Measurements from ENCODE around the gene CRYBA4.

Gene CRYBA4

DNA sequence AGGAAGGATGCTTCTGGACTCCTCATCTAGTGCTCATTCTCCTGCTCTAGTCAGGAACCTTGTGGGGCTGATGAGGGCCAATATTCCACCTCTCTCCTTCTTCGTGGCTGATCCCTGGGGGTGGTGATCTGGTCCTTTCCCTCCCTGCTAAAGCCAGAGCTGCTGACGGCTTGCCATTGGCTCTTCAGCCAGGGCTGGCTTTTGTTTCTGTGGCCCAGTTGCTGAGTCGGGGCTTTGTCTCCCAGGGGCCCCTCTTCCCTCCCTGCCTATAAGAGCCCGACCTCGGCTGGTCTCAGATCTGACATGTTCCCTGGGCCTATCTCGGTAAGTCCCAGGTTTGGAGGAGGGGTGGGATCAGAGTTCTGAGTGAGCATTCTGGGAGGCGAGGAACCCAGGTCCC lies at the start of gene CRYBA4:
Gene CRYBA4 (plus strand): TSS at position 301 of the 400 bp plus-strand sequence. CDS start 634 bp downstream, outside the sequence.
- DNase-seq (ENCODE audit: low read depth, low spot score) = no peak
- TF ChIP-seq FOXP2 (optimal IDR thresholded peaks at IDR 0.05; ENCODE audit: control extremely low read depth, extremely low read length, insufficient read depth) = no peak
- no peak for TF ChIP-seq POLR2AphosphoS5 (IDR thresholded peaks at IDR 0.05; ENCODE audit: borderline replicate concordance, low read depth, low read length)
- no peak for TF ChIP-seq EZH2 (IDR thresholded peaks at IDR 0.05)
- no peaks in the 10 kb centered on the region for H3K36me3 ChIP-seq (ENCODE audit: insufficient read depth, low read length)
- H3K9ac ChIP-seq (ENCODE audit: insufficient read length) = no peak within 1 kb of the TSS
- no peak within 1 kb of the TSS for H3K27ac ChIP-seq
- no peaks in the 10 kb centered on the region for H3K9me3 ChIP-seq (ENCODE audit: low read depth, low read length)
- no peak within 1 kb of the TSS for H3K4me3 ChIP-seq

DNA sequence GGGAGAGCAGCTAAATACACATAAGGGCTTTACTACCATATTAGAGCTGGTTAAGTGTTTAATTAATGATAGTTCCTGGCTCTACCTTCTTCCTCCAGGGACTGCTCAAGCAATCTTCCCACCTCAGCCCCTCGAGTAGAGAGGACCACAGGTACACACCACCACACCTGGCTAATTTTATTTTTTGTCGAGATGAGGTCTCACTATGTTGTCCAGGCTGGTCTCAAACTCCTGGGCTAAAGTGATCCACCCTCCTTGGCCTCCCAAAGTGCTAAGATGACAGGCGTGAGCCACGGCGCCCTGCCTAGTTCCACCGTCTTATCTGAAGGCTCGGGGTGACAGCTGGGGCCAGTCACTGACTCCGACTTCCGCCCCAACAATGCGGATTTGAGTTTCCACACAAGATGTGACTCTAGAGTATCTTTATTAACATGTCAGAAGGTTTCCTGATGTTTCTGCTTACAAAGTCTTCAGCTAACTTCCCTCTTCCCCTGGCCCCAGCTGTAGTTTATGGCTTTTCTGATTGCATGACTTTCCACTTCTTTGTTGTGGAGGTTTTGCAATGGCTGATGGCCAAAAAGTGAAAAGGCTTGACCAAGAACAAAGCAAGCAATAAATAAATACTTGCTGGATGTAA lies 48.6 kb upstream of the CRYBA4 start:
- Histone ChIP-seq H3K27ac (no peak overlapping the region), H3K36me3 (ENCODE audit: insufficient read depth, low read length) (no peaks in the 10 kb centered on the region), H3K9ac (ENCODE audit: insufficient read length) (no peak overlapping the region), H3K4me3 (no peak overlapping the region), H3K9me3 (ENCODE audit: low read depth, low read length) (no peaks in the 10 kb centered on the region)
- DNase-seq (ENCODE audit: low read depth, low spot score) = no peak
- no peak for TF ChIP-seq POLR2AphosphoS5 (IDR thresholded peaks at IDR 0.05; ENCODE audit: borderline replicate concordance, low read depth, low read length)
- TF ChIP-seq FOXP2 (optimal IDR thresholded peaks at IDR 0.05; ENCODE audit: control extremely low read depth, extremely low read length, insufficient read depth) = no peak
- TF ChIP-seq EZH2 (IDR thresholded peaks at IDR 0.05) = no peak

DNA sequence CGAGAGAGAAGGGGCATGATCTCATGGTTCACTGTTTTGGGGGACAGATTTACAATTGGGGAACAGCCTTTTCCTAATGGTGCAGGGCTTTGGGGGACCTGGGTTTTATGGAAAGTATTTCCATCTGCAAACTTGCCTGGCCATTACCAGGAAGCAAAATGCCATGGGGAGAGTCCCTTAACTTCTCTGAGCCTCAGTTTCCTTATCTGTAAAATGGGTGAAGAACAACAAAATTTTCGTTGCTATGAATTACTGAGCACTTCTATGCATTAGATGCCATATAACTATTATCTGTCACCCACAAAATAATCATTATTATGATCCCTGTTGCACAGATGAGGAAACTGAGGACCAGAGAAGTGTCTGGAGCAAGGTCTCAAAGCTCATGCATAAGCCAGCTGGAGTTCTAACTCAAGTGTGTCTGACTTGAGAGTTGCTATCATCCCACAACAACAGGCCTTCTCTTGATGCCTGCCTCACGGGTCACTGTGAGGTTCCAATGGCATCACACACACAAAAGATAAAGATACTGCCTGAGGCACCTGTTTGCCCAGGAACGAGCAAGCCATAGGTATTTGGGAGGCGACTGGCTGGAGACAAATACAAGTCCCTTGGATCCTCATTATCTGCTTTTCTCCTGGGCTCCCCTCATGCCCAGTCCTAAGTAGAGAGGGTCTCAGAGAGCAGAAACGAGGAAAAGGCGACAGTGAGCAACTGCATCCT lies 47.6 kb upstream of the CRYBA4 start:
- DNase-seq (ENCODE audit: low read depth, low spot score) = no peak
- TF ChIP-seq FOXP2 (optimal IDR thresholded peaks at IDR 0.05; ENCODE audit: control extremely low read depth, extremely low read length, insufficient read depth) (no peak), EZH2 (IDR thresholded peaks at IDR 0.05) (no peak)
- Histone ChIP-seq H3K4me3 (no peak overlapping the region), H3K9me3 (ENCODE audit: low read depth, low read length) (no peaks in the 10 kb centered on the region), H3K9ac (ENCODE audit: insufficient read length) (no peak overlapping the region), H3K36me3 (ENCODE audit: insufficient read depth, low read length) (no peaks in the 10 kb centered on the region), H3K27ac (no peak overlapping the region)

DNA sequence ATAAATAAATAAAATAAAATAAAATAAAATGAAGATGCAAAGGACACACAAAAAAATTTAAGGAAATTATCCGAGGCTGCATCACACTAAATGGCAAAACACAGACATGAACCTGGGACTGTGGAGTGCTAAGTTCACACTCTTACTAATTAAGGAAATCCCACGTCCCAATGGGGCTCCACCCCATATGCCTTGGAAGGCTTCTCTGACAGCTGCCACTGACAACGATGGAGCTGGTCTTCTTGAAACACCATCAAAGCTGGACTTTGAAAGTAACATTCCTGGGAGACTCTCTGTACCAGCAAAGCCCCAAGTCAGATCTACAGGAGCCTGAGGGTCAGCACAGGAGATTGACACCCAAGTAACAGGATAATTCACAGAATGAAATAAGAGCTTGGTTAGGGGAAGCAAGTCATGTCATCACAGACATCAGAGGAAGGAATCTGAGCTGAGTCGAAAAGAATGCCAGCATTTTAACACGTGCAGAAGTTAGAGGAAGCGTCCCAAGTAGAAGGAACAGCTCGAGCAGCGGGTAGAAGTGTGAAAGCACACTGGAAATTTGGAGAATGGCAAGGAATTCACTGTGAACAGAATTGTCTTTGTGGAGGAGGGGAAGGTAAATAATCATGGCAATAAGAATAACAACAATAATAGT lies 45.6 kb upstream of the CRYBA4 start:
- H3K4me3 ChIP-seq = no peak overlapping the region
- TF ChIP-seq FOXP2 (optimal IDR thresholded peaks at IDR 0.05; ENCODE audit: control extremely low read depth, extremely low read length, insufficient read depth) (no peak), EZH2 (IDR thresholded peaks at IDR 0.05) (no peak)
- H3K9ac ChIP-seq (ENCODE audit: insufficient read length) = no peak overlapping the region
- no peak overlapping the region for H3K27ac ChIP-seq
- H3K36me3 ChIP-seq (ENCODE audit: insufficient read depth, low read length) = no peaks in the 10 kb centered on the region
- H3K9me3 ChIP-seq (ENCODE audit: low read depth, low read length) = no peaks in the 10 kb centered on the region
- DNase-seq (ENCODE audit: low read depth, low spot score) = no peak

DNA sequence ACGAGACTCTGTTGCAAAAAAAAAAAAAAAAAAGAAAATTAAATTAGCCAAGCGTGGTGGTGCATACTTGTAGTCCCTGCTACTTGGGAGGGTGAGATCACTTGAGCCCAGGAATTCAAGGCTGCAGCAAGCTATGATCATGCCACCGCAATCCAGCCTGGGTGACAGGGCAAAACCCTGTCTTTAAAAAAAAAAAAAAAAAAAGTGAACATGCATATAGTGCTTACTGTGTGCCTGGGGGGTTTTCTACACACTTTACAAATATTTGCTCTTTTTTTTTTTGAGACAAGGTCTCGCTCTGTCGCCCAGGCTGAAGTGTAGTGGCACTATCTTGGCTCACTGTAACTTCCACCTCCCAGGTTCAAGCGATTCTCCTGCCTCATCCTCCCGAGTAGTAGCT lies 44.7 kb upstream of the CRYBA4 start:
- Histone ChIP-seq H3K27ac (no peak overlapping the region), H3K9me3 (ENCODE audit: low read depth, low read length) (no peaks in the 10 kb centered on the region), H3K36me3 (ENCODE audit: insufficient read depth, low read length) (no peaks in the 10 kb centered on the region), H3K4me3 (no peak overlapping the region), H3K9ac (ENCODE audit: insufficient read length) (no peak overlapping the region)
- TF ChIP-seq EZH2 (IDR thresholded peaks at IDR 0.05) (no peak), POLR2AphosphoS5 (IDR thresholded peaks at IDR 0.05; ENCODE audit: borderline replicate concordance, low read depth, low read length) (no peak), FOXP2 (optimal IDR thresholded peaks at IDR 0.05; ENCODE audit: control extremely low read depth, extremely low read length, insufficient read depth) (no peak)
- DNase-seq (ENCODE audit: low read depth, low spot score) = no peak

DNA sequence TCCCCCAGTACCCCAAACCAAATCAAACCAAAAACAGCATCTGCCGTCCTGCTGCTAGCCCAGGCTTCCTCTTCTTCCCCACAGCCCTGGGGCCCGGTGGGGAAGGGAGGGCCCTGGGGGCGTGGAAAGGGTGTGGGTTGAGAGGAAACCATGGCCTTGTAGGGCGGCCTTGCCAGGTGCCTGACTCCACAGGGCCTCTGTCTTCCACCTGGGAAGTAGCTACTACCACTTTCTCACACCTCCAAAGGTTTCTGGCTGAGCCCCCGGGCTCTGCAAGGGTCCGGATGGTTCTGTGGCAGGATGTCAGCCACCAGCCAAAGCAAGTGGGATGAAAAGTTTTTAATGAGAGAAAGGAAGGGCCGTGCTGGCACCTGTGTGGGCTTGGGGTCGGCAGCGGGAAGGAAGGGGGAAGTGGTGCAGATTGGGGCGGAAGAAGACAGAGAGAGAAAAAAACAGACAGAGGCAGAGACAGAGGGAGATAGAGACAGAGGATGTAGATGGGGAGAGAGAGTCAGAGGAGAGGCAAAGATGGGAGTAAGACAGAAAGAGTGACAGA lies 42.4 kb upstream of the CRYBA4 start:
- no peak overlapping the region for H3K27ac ChIP-seq
- H3K9ac ChIP-seq (ENCODE audit: insufficient read length) = no peak overlapping the region
- no peaks in the 10 kb centered on the region for H3K36me3 ChIP-seq (ENCODE audit: insufficient read depth, low read length)
- DNase-seq (ENCODE audit: low read depth, low spot score) = no peak
- no peaks in the 10 kb centered on the region for H3K9me3 ChIP-seq (ENCODE audit: low read depth, low read length)
- no peak overlapping the region for H3K4me3 ChIP-seq
- no peak for TF ChIP-seq FOXP2 (optimal IDR thresholded peaks at IDR 0.05; ENCODE audit: control extremely low read depth, extremely low read length, insufficient read depth)
- no peak for TF ChIP-seq POLR2AphosphoS5 (IDR thresholded peaks at IDR 0.05; ENCODE audit: borderline replicate concordance, low read depth, low read length)
- TF ChIP-seq EZH2 (IDR thresholded peaks at IDR 0.05) = no peak

DNA sequence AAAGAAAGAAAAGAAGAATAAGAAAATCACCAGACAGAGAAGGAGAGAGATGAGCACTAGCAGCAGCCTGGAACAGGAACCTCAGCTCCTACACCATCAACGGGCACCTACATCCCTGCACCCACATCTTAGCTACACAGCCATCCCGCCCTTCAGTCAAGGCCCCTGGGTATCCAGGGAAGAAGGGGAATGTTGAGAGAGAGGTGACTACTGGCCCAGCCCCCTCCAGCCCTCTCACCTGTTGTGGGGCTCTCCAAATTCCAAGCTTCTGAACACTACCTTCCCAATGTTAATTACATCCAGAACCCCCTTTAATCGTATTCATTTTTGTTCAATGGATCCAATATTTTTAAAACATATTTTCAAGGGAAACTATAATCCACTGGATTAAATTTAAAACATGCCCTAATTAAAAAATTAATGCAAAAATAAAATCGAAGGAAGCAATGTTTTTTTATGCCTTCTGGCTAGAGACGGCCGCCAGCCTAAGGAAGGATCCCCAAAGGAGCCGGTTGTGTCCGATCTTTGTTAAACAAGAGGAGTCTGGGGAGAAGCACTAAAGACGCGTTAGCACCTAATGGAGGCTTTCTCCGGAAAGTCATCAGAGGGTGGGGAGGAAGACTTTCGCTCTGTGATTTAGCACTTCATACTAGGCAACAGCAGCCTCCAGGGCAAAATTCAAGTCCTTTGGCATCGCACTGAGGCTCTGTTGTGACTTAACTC lies 41.4 kb upstream of the CRYBA4 start:
- no peaks in the 10 kb centered on the region for H3K9me3 ChIP-seq (ENCODE audit: low read depth, low read length)
- TF ChIP-seq EZH2 (IDR thresholded peaks at IDR 0.05) (no peak), POLR2AphosphoS5 (IDR thresholded peaks at IDR 0.05; ENCODE audit: borderline replicate concordance, low read depth, low read length) (no peak), FOXP2 (optimal IDR thresholded peaks at IDR 0.05; ENCODE audit: control extremely low read depth, extremely low read length, insufficient read depth) (no peak)
- H3K36me3 ChIP-seq (ENCODE audit: insufficient read depth, low read length) = no peaks in the 10 kb centered on the region
- no peak overlapping the region for H3K9ac ChIP-seq (ENCODE audit: insufficient read length)
- DNase-seq (ENCODE audit: low read depth, low spot score) = no peak
- no peak overlapping the region for H3K27ac ChIP-seq
- H3K4me3 ChIP-seq = no peak overlapping the region

DNA sequence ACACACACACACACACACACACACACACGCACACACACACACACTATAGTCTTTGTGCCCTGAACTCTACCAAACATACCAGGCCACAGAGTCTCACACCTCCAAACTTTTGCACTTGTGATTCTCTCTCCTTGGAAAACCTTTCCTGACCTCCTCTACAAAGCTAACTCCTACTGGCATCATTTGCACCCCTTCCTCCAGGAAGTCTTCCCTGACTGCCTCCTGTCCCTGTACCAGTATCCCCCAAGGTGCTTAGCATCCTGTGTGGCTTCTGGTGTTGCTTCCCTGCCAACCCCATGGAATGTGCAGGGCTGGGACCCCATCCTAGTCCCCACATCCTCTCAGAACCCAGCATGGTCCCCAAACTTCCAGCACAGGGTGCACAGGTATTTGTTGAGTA lies 40.7 kb upstream of the CRYBA4 start:
- no peak for DNase-seq (ENCODE audit: low read depth, low spot score)
- Histone ChIP-seq H3K9ac (ENCODE audit: insufficient read length) (no peak overlapping the region), H3K36me3 (ENCODE audit: insufficient read depth, low read length) (no peaks in the 10 kb centered on the region), H3K27ac (no peak overlapping the region), H3K4me3 (no peak overlapping the region), H3K9me3 (ENCODE audit: low read depth, low read length) (no peaks in the 10 kb centered on the region)
- TF ChIP-seq FOXP2 (optimal IDR thresholded peaks at IDR 0.05; ENCODE audit: control extremely low read depth, extremely low read length, insufficient read depth) (no peak), POLR2AphosphoS5 (IDR thresholded peaks at IDR 0.05; ENCODE audit: borderline replicate concordance, low read depth, low read length) (no peak), EZH2 (IDR thresholded peaks at IDR 0.05) (no peak)
